Fibroblast of lung (primary cell): ENCODE measurements around the gene DPM2.

ENCODE experiments used
- CTCF ChIP-seq, 2 donors: IDR thresholded peaks in 1 of 2; conservative IDR thresholded peaks in 1 of 2; 1 replicate in 1 of 2; 2 replicates in 1 of 2; pipeline ENCODE4 v1.5.1; 2011 to 2012; ENCODE audit warnings: low read length in 2 of 2, control low read depth in 1 of 2, inconsistent platforms in 1 of 2, low read depth in 1 of 2, mild to moderate bottlenecking in 1 of 2
- EZH2 ChIP-seq: IDR thresholded peaks from 2 replicates; pipeline ENCODE4 v1.5.1; 2012; ENCODE audit warnings: low read length, control low read depth, mild to moderate bottlenecking; ENCODE audit errors: missing control alignments

GRCh38 chr9:127937388-127938297 is at the start of gene DPM2:
- TF ChIP-seq CTCF (conservative IDR thresholded peaks at IDR 0.05 in 1 of 2, IDR thresholded peaks at IDR 0.05 in 1 of 2; ENCODE audit: low read depth in 1 of 2, low read length in 2 of 2): no peak
- no peak for TF ChIP-seq EZH2
